GM12864 (cell line): Measurements from ENCODE around the gene AKR1C2.
A peak's percentile ranks its signal among the peaks of the same experiment; 100 is the strongest.
"Not testable (repeated sequence)": the region's sequence is repeated elsewhere in the genome, so short reads cannot be mapped to it uniquely, and the experiment has no call there.

ENCODE experiments used
- DNase-seq: peaks from one replicate; pipeline ENCODE4 v3.0.0-alpha.2; 2011; ENCODE audit warnings: low read depth
- H3K4me3 ChIP-seq: 2 replicates; pipeline ENCODE4 v1.5.1; 2011; ENCODE audit warnings: mild to moderate bottlenecking, low read depth, low read length, control low read depth
- TF ChIP-seq, protein P1 (sequence below): IDR thresholded peaks from 2 replicates; pipeline ENCODE4 v1.5.1; 2011; ENCODE audit warnings: low read depth, mild to moderate bottlenecking, moderate library complexity, low read length, control low read depth, inconsistent platforms; ENCODE audit errors: missing control alignments

AKR1C2 gene

DNA sequence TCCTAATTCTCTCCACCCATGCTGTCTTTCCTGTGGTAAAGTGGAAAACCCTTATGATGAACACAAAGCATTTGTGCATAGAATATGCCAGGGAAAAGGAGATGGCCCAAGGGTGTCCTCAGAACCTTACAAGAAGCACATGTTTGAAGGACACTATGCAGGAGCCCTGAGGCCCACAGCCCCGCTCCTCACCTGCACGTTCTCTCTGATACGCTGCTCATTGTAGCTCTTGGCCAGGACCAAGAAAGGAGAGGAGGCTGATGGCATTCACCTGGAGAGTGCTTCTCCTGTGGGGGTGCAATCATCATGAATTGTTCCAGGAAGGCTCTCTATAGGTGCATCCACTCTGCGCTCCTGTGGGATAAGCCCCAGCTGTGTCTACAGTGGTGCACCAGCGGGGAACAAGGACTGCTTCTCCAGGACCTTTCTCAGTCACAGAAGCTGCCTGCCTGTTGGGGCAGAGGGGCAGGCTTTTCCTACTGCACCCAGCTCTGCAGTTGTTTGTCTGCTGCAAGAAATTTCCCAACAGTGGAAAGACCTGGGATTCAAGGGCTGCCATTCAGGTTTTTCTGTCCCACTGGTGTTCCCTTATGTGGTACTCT, 19.9 kb downstream of the AKR1C2 start:
- TF ChIP-seq, protein P1, sequence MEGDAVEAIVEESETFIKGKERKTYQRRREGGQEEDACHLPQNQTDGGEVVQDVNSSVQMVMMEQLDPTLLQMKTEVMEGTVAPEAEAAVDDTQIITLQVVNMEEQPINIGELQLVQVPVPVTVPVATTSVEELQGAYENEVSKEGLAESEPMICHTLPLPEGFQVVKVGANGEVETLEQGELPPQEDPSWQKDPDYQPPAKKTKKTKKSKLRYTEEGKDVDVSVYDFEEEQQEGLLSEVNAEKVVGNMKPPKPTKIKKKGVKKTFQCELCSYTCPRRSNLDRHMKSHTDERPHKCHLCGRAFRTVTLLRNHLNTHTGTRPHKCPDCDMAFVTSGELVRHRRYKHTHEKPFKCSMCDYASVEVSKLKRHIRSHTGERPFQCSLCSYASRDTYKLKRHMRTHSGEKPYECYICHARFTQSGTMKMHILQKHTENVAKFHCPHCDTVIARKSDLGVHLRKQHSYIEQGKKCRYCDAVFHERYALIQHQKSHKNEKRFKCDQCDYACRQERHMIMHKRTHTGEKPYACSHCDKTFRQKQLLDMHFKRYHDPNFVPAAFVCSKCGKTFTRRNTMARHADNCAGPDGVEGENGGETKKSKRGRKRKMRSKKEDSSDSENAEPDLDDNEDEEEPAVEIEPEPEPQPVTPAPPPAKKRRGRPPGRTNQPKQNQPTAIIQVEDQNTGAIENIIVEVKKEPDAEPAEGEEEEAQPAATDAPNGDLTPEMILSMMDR: no peak
- DNase-seq: no peak
- H3K4me3 ChIP-seq: no peak overlapping the region

DNA sequence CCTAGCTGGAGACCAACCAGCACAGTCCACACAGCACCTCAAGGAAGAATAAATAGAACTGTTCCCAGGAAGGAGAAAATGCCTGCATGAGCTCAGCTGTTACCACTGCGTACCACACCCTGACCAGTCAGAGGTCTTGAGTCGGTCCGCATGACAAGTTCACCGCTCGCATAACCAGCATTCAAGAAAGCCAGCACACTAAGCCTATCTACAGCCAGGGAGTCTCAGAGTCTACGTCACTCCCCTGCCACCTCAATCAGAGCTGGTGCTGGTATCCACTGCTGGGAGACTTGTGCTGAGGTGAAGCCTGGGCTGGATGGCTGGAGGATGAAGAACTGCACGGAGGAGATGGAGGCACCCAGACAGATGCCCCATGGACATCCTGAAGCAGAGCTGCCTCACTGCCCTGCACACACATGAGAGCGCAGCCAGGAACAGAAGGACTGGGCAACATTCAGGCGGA, 20.9 kb downstream of the AKR1C2 start:
- DNase-seq: no peak
- TF ChIP-seq, protein P1: no peak
- no peak overlapping the region for H3K4me3 ChIP-seq

DNA sequence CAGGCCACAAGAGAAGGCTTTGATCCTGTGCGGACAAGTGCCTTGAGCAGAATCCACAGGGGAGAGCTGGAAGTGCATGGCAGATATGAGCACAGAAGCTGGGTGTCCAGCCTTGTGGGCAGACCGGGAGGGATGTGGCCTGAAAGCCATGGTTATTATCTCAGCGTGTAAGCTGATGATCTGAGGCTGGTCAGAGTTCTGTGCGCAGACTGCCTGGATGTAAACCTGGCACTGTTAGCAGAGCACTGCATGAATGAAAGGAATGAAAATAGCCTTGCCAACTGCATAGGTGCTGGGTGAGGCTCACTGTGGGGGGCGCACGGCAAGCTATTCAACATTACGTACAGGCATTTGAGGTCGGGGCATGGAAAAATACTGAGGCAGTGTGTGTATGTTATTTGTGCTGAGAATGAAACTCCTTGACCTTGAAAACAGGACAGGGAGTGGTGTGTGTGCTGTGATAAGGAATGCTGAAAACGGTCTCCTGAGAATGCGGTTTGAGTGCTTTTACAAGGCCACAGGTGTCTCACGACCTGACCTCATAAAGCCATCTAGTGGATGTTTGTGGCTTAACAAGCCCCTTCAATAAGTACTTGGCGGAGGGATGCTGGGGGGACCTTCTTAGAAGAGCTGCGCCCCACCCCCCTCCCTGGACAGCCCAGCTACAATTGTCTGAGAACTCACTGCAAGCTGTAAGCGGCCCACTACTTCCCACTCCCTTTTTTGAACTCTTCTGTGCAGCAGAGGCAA, 21.8 kb downstream of the AKR1C2 start:
- TF ChIP-seq, protein P1: peak; percentile 65
- DNase-seq: peak; percentile 5
- H3K4me3 ChIP-seq: no peak overlapping the region

DNA sequence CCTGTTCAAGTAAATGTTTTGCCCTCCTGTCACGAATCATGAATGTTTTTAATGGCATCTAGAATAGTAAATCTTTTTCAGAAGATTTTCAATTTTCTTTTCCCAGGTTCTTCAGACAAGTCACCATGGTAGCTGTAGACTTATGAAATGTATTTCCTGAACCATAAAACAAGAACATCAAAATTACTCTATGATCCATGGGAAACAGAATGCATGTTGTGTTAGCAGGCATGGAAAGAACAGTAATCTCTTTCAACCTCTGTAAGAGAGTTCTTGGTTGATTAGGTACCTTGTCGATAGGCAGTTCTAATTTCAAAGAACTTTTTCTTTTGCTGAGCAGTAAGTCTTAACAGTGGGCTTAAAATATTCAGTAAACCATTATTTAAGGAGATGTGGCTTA, 22.9 kb downstream of the AKR1C2 start:
- no peak overlapping the region for H3K4me3 ChIP-seq
- DNase-seq: no peak
- TF ChIP-seq, protein P1: no peak

DNA sequence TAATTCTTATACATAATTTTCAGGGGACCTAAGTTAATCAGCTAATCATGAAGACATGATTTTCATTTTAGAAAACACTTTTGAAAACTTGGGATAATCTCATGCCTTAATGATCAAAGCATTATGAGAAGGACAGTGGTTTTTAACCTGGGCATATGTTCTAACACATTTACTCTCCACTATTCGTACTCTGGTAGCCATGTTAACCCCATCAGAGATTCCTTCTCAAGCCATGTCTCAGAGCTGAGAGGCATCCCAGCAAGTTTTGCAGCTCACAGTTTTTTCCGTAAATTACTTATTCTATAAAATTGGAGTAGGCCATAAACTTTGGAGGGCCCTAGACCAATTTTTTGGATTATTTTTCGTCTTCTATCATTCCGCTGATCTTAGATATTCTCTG, 24.8 kb downstream of the AKR1C2 start:
- TF ChIP-seq, protein P1: no peak
- DNase-seq: no peak
- H3K4me3 ChIP-seq: no peak overlapping the region

DNA sequence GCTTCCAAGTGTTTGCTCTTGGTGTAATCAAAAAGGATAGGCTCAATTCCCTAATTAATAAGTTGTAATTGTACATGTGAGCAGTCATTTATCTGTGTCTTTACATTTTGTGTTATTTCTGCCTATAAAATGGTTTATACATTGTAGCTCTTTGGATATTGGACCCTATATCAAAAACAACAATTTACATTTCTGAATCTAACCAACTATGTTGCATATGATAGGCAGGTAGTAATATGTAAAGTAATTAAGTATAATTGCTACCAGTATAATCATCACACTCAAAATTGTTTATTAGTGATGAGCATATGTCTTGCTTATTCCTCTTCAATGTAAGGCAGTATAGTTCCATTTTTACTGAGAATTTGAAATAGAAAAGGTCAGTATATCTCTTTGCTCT, 26.6 kb downstream of the AKR1C2 start:
- TF ChIP-seq, protein P1: no peak
- no peak for DNase-seq
- H3K4me3 ChIP-seq: no peak overlapping the region

DNA sequence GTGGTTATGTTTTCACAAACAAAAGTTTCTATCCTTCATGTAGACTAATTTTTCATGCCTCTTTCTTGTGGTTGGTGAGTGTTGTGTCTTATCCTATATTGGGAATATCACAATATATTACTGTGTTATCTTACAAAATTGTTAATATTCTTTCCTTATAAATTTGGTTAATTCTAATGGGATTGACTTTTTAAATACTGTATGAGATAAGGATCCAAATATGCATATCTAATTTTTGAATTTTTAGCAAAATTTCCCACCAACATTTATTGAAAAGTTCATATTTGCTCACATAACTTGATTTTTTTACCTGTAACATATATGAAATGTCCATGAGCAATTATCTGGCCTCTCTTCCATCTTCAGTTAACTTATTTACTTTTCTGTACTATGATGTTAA, 29.3 kb downstream of the AKR1C2 start:
- DNase-seq, H3K4me3 ChIP-seq: not testable (repeated sequence)

DNA sequence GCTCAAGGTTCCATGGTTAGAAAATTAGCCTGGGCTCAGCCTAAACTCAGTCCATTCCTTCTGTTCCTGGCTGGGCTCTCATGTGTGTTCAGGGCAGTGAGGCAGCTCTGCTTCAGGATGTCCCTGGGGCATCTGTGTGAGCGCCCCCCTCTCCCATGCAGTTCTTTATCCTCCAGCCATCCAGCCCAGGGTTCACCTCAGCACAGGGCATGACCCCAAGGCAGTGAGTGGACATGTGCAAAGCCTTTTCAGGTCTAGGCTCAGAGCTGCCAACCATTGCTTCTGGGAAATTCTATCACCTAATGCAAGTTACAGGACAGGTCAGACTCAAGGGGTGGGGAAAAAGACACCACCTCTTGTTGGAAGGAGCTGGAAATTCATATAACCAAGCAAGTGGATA, 30.4 kb downstream of the AKR1C2 start:
- DNase-seq, H3K4me3 ChIP-seq: not testable (repeated sequence)

DNA sequence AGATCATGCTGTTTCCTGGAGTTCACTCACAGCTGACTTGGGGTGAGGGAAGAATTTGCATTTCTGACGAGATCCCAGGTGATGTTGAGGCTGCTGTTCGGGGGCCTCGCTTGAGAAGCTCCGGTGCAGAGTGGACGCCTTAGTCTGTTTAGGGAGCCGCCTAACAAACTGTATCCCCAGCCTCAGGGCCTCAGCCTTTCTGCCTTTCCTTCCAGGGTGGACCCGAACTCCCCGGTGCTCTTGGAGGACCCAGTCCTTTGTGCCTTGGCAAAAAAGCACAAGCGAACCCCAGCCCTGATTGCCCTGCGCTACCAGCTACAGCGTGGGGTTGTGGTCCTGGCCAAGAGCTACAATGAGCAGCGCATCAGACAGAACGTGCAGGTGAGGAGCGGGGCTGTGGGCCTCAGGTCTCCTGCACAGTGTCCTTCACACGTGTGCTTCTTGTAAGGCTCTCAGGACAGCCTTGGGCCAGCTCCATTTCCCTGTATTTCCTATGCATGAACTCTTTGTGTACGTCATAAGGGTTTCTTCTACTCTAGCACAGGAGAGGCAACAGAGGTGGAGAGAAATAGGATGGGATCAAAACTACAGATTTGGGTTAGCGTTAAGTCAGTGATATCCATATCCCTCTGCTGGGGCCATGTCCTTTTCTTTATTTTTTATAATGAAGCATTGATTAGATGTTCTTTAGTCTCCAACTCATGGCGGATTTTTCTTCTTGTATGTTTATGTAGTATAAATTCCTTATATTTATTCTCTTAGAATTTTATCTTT, 31.1 kb downstream of the AKR1C2 start:
- DNase-seq: not testable (repeated sequence)

DNA sequence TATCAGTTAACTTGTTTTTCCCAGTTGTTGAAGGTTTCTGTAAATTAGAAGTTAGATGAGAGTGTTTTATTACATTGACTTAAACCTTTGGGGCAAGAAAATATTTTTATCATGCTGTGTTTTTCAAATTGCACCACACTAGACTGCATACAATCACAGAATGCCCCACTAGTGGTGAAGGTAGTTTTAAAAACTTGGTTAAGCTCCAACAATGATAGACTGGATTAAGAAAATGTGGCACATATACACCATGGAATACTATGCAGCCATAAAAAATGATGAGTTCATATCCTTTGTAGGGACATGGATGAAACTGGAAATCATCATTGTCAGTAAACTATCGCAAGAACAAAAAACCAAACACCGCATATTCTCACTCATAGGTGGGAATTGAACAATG, 33.3 kb downstream of the AKR1C2 start:
- not testable (repeated sequence) for DNase-seq

More for the DNA sequence above, 31.1 kb downstream of the AKR1C2 start:
- not testable (repeated sequence) for H3K4me3 ChIP-seq

DNA sequence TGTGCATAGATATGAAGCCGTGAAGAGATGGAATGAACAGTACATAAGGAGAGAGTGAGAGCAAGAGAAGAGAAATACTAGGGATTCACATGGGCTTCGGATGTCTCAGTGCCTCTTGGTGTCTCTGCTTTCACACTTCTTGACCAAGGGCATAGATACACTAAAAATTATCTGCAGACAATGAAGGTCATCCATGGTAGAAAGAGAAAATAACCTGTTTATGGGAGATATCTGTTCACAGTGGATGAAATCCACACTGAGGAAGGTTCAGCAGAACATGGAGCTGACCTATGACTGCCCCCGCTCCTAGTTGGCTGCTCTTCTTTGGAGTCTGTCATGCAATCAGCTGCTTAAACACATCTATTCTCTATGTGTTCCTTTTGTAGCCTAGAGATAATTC, 34.4 kb downstream of the AKR1C2 start:
- not testable (repeated sequence) for H3K4me3 ChIP-seq, DNase-seq

More for the DNA sequence above, 33.3 kb downstream of the AKR1C2 start:
- H3K4me3 ChIP-seq: not testable (repeated sequence)
